Fibroblast of gingiva (primary cell): Measurements from ENCODE around the gene ASTE1.
"Not testable (repeated sequence)": the region's sequence is repeated elsewhere in the genome, so short reads cannot be mapped to it uniquely, and the experiment has no call there.

Source experiments
- DNase-seq: peaks from one replicate; pipeline ENCODE4 v3.0.0-alpha.2; 2011; ENCODE audit warnings: low read depth

The ASTE1 gene

DNA sequence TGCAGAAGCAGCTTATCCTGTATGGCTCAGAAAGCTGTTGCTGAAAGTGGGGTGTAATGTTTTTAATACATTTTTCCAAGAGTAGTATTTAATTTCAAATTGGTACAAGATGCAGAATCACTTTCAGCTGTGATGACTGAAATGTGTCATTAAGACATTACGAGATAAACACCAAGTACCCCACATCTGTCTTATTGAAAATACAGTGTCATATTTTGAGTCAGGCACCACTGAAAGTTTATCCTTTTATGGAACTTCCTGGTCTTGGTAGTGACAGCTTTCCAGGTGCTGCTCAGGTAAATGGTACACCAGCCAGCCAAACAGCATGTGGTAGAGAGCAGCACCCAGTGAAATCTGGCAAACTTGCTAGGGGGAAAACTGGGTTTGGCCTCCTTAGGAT is 16.9 kb downstream of the ASTE1 start:
- DNase-seq, result no peak

GRCh38 chr3:131008326-131008725 is 18.3 kb downstream of the ASTE1 start:
- DNase-seq, result no peak

DNA sequence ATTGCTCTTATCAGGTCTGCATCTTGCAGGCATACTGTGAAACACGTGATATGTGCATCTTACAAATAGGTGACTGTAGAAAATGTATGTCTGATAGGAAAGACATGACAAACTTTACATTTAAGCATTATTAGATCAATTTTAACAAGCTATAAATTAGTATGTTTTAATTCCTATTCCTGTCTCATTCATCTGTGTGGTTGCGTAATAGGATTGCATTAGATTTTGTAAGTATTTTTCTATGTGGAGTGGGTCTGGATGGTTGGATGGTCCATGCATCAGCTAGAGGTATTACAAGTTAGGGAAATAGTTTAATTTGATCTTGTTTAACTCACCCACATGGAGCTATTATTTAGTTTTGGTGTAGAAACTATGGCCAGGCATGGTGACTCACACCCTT is 18.8 kb downstream of the ASTE1 start:
- peak; percentile 4 for DNase-seq

DNA sequence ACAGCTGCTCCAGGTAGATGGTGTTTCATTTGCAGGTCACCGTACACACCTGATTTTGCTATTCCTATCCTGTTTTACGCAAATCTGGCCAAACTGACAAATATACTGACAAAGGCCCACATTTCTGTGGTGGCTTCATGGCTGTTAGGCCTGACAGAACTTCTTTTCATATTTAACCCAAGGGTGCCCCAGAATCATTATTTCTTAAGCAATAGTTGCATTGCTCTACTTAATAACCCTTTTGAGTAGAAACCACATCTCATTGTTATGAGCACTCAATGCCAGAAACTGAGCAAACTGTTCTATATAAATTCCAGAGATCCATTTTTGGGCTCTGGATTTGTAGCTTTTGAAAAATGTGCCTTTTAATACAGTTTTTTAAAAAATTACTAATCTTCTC is 19.4 kb downstream of the ASTE1 start:
- peak; percentile 6 for DNase-seq

- no peak for DNase-seq
Measured at GRCh38 chr3:131004603-131005002, 22.0 kb downstream of the ASTE1 start.

DNA sequence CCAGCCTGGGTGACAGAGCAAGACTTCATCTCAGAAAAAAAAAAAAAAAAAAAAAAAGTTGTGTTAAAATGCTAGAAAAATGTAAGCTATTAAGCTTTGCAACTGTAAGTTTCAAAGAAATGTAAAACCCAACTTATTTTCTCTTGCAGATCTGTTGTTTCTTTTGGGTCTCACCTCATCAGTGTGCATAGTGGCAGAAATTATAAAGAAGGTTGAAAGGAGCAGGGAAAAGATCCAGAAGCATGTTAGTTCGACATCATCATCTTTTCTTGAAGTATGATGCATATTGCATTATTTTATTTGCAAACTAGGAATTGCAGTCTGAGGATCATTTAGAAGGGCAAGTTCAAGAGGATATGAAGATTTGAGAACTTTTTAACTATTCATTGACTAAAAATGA is 25.6 kb downstream of the ASTE1 start:
- DNase-seq, result no peak

DNA sequence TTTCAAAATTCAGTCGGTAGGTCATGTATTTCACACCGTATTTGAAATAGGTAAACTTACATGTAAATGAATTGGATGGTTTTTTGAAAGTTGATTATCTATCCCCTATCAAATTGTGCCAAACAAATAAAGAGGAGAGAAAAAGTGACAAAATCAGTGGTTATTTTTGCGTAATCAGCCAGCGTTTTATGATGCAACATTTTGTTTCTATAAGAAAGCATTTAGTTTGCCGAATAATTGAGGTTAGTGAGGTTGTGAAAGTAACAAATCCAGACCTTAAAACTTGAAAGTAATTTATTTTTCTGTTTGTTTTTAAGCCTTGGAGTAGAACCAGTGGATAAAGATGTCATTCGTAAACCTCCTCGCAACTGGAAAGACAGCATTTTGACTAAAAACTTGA is 29.3 kb downstream of the ASTE1 start:
- DNase-seq, result peak; percentile 75

DNA sequence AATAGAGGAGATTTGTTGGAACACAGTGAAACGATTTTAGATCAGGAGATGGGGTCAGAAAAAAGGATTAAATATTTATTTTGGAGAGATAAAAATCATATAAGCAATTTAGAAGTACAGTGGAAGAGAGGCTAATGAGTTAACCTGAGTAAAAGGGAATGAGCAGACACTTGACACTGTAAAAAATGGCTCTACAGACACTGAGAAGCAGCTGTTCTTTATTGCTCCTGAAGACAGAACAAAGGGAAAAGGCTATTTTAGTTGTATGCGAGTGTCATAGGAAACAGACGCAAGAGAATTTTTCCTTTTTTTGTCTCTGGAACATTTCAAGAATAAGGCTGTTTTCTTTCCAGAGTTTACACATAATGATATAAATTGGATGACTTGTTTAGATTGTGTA is 34.3 kb downstream of the ASTE1 start:
- no peak for DNase-seq

DNA sequence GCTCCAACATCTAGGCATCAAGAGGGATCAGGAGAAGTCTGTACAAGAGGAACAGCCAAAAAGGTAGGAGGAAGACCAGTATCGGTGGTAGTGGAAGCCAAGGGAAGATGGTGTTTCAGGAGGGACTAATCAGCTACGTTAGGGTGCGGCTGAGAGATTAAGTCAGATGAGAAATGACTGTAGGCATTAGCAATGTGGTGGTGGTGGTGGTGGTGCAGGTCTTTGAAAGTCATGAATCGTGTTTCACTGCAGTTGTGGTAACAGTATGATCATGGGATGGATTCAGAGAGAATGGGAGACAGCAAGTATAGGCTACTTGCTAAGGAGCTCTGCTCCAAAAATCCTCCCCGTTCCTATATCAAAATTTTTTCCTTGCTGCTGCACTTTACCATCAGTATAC is 35.5 kb downstream of the ASTE1 start:
- no peak for DNase-seq

GRCh38 chr3:130990282-130990681 is 36.3 kb downstream of the ASTE1 start:
- DNase-seq, result no peak

- DNase-seq, result no peak
Measured at GRCh38 chr3:130981469-130981868, 45.2 kb downstream of the ASTE1 start.

- DNase-seq, result no peak
Measured at GRCh38 chr3:130979117-130979516, 47.5 kb downstream of the ASTE1 start.

DNA sequence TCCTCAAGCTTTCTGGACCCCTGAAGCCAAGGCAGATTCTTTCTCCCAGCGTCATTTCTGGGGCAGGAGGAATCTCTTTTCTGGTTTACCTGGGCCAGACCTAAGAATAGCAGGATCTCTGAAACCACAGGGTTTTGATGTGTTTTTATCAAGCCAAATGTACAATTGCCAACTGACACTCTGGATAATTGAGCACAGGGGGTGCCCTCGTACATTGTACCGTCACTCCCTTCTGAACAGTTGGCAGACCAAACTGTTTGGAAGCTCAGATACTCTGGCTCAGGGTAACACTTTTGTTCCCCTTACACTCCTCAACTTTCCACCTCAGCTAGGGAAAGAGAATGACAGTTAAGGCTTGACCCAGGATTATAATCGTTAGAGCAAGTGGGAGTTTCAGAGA is 49.9 kb downstream of the ASTE1 start:
- DNase-seq, result no peak

- DNase-seq, result no peak
Measured at GRCh38 chr3:130975251-130975650, 51.4 kb downstream of the ASTE1 start.

GRCh38 chr3:130974201-130974600 is 52.4 kb downstream of the ASTE1 start:
- no peak for DNase-seq

GRCh38 chr3:130973406-130973805 is 53.2 kb downstream of the ASTE1 start:
- DNase-seq, result peak; percentile 83

DNA sequence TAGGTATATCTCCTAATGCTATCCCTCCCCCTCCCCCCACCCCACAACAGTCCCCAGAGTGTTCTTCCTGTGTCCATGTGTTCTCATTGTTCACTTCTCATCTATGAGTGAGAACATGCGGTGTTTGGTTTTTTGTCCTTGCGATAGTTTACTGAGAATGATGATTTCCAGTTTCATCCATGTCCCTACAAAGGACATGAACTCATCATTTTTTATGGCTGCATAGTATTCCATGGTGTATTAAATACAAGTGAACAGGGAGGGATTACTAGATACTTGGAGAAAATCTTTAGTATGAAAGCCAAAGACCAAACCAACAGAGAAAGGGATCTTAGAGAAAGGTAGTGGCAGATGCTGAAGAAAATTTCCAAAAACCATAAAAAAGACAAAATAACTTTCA is 54.0 kb downstream of the ASTE1 start:
- not testable (repeated sequence) for DNase-seq

GRCh38 chr3:130971208-130971607 is 55.4 kb downstream of the ASTE1 start:
- no peak for DNase-seq

GRCh38 chr3:130969621-130970020 is 57.0 kb downstream of the ASTE1 start:
- no peak for DNase-seq

- DNase-seq, result no peak
Measured at GRCh38 chr3:130968221-130968620, 58.4 kb downstream of the ASTE1 start.

DNA sequence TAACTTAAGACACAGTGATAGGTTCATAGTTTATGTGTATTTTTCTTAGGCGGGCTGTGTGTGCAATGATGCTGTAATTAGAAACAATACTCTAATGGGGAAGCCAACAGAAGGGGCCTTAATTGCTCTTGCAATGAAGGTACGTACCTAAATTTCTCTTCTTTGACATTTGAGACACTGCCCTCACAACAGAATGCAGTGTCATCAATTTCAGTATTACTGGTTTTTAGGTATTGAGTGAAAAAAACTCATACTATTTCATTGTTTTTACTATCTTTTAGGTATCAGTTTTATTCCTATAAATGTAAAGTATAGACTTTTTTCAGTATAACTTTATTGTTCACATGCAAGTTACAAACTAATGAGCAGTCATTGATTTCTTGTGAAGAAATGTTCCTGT is 59.3 kb downstream of the ASTE1 start:
- no peak for DNase-seq

- DNase-seq, result peak; percentile 93
Measured at GRCh38 chr3:130963878-130964277, 62.7 kb downstream of the ASTE1 start.
